Measurements from ENCODE around the gene GRIK2.

GRCh38 chr6:101539510-101540245 lies 146.2 kb downstream of the GRIK2 start:
- no peak for TF ChIP-seq POLR2A (IDR thresholded peaks at IDR 0.05)
- TF ChIP-seq CTCF (IDR thresholded peaks at IDR 0.05) = no peak

Data from adrenal gland (tissue), 5 donors.